Cardiac muscle cell (in vitro differentiated cells and primary cell): Measurements from ENCODE around the gene TRIM24. TPM values are rescaled to one million over a fixed set of nuclear protein-coding genes. Genes with fewer than 3 reads are reported as not detected.
"Not testable (repeated sequence)": the region's sequence is repeated elsewhere in the genome, so short reads cannot be mapped to it uniquely, and the experiment has no call there.

Experiments used
- DNase-seq, 2 donors: peaks; one replicate each; pipeline versions ENCODE4 v3.0.0 to v3.0.0-alpha.2; 2010 to 2017; ENCODE audit warnings: low read depth in 1 of 2, low spot score in 1 of 2
- H3K27ac ChIP-seq: fragments of 200-600 bp; sonication (generic); 2 replicates; pipeline ENCODE4 v1.5.1; 2016
- H3K27me3 ChIP-seq: fragments of 200-600 bp; sonication (generic); 2 replicates; pipeline ENCODE4 v1.6.0; 2016; ENCODE audit warnings: control low read depth
- H3K36me3 ChIP-seq: fragments of 200-600 bp; sonication (generic); 2 replicates; pipeline ENCODE4 v1.5.1; 2016; ENCODE audit warnings: control low read depth
- H3K4me1 ChIP-seq: fragments of 200-600 bp; sonication (generic); 2 replicates; pipeline ENCODE4 v1.8.1; 2017; ENCODE audit warnings: low read depth, mild to moderate bottlenecking, mixed run types
- H3K4me3 ChIP-seq: fragments of 200-600 bp; sonication (generic); 2 replicates; pipeline ENCODE4 v1.5.1; 2016; ENCODE audit warnings: mild to moderate bottlenecking
- H3K9me3 ChIP-seq: fragments of 200-600 bp; sonication (generic); 2 replicates; pipeline ENCODE4 v1.5.1; 2017; ENCODE audit warnings: low read depth, mild to moderate bottlenecking, control low read depth
- polyA plus RNA-seq: library from polyadenylated mRNA; unstranded; fragments of >200 nt; fragmentation: Nextera tagmentation; extraction: Ambion mirVana; gene quantifications from 2 replicates; pipeline ENCODE4 v1.2.1, GENCODE V29; 2016
- total RNA-seq: library from RNA; depleted of rRNA; stranded (reverse); fragments of >200 nt; gene quantifications from 2 replicates; pipeline ENCODE4 v1.2.3, GENCODE V29; 2016
- TF ChIP-seq, protein P1 (sequence below): IDR thresholded peaks from 2 replicates; pipeline ENCODE4 v1.5.1; 2012; ENCODE audit warnings: low read depth, mild to moderate bottlenecking, low read length

Gene TRIM24
- total and polyA plus RNA-seq, 2 experiments from 2014 or later, result 99.2 to 113 TPM

DNA sequence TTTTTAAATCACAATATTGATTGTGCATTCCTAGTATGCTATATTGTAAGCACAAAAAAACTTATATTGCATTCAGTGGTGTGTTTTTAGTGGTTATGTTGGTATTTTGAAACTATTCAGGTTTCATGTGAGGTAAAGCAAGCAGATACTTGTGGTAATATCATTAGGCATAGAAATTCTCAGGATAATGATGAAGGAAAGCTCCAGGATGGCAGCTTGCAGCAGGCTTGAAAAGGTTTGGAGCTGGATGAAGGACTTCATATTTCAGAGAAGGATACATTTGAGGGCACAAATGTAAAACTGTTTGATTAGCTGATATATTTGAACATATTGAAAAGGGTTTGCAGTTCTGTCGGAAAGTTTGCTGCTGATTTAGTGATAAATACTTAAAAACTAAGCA lies 17.5 kb downstream of the TRIM24 start:
- no peaks in the 10 kb centered on the region for H3K27me3 ChIP-seq
- H3K9me3 ChIP-seq, result no peaks in the 10 kb centered on the region
- no peaks in the 10 kb centered on the region for H3K36me3 ChIP-seq
- no peak overlapping the region for H3K4me3 ChIP-seq
- TF ChIP-seq, protein P1, sequence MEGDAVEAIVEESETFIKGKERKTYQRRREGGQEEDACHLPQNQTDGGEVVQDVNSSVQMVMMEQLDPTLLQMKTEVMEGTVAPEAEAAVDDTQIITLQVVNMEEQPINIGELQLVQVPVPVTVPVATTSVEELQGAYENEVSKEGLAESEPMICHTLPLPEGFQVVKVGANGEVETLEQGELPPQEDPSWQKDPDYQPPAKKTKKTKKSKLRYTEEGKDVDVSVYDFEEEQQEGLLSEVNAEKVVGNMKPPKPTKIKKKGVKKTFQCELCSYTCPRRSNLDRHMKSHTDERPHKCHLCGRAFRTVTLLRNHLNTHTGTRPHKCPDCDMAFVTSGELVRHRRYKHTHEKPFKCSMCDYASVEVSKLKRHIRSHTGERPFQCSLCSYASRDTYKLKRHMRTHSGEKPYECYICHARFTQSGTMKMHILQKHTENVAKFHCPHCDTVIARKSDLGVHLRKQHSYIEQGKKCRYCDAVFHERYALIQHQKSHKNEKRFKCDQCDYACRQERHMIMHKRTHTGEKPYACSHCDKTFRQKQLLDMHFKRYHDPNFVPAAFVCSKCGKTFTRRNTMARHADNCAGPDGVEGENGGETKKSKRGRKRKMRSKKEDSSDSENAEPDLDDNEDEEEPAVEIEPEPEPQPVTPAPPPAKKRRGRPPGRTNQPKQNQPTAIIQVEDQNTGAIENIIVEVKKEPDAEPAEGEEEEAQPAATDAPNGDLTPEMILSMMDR, result no peak
- no peak for DNase-seq
- peaks cover 18% of the 10 kb centered on the region for H3K4me1 ChIP-seq
- H3K27ac ChIP-seq, result peak overlapping the region; percentile 52

DNA sequence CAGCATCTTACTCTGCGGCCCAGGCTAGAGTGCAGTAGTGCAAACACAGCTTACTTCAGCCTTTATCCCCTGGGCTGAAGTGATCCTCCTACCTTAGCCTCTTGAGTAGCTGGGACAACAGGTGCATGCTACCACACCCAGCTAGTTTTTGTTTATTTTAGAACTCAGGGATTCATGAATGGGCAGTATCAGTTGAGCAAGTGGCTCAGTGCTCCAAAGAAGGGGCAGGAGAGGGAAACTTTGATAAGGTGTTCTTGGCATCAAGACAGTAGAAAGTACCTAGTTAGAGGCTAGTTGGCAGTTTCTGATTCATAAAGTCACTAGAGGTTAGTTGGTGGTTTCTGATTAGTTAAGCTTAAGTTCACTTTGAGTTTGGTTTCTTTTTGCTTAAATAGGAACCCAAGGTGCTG lies 18.4 kb downstream of the TRIM24 start:
- H3K4me1 ChIP-seq, result peaks cover 15% of the 10 kb centered on the region
- H3K27me3 ChIP-seq, result no peaks in the 10 kb centered on the region
- no peak for DNase-seq
- peak overlapping the region; percentile 45 for H3K27ac ChIP-seq
- no peaks in the 10 kb centered on the region for H3K9me3 ChIP-seq
- no peaks in the 10 kb centered on the region for H3K36me3 ChIP-seq
- TF ChIP-seq, protein P1, result no peak
- no peak overlapping the region for H3K4me3 ChIP-seq

DNA sequence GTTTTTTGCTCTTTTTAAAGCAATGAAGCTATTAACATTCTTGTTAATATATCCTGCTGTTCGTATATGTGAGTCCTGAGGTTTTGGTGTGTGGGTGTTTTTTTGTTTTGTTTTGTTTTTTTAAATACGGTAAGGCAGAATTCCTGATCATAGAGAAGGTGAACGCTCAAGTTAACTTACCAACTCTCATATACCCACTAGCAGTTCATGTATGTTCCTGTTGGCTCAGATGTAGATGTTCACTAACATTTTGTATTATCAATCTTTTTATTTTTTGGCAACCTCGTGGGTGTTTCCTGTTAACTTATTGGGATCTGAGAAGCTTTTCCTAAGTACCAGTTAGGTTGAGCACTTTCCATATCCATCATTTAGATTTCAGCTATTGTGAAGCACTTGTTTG lies 20.5 kb downstream of the TRIM24 start:
- Histone ChIP-seq H3K36me3 (no peaks in the 10 kb centered on the region), H3K4me1 (peaks cover 8% of the 10 kb centered on the region), H3K9me3 (no peaks in the 10 kb centered on the region), H3K27me3 (no peaks in the 10 kb centered on the region), H3K27ac (no peak overlapping the region), H3K4me3 (no peak overlapping the region)
- DNase-seq, result no peak
- TF ChIP-seq, protein P1, result no peak

DNA sequence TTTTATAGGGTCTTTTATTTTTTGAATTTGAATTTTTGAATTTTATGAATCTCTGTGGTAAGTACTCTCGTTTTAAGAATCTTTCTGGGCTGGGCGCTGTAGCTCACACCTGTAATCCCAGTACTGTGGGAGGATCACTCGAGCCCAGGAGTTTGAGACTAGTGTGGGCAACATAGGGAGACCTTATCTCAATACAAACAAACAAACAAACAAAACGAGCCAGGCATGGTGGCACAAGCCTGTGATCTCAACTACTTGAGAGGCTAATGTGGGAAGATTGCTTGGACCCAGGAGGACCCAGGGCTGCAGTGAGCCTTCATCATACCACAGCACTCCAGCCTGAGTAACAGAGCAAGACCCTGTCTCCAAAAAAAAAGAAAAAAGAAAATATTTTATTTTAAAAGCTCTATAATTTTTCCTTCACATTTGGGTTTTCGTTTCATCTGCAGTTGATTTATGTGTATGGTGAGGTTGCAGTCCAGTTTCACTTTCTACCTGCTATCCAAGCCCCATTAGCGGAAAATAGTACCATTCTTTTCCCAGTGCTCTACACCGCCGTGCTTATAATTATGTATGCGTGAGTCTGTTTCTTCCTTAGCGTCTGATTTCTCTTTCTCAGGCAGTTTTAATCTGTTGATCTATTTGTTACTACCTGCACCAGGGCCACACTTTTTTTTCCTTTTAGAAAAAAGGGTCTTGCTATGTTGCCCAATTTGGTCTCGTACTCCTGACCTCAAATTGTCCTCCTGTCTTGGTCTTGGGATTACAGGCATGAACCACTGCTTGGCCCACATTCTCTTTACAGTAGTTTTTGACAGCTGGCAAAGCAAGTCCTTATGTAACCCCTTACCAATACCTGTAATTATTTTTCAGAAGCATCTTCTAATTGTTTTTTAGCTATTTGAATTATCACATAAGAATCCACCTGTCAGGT lies 21.7 kb downstream of the TRIM24 start:
- no peak for DNase-seq
- no peaks in the 10 kb centered on the region for H3K27me3 ChIP-seq
- no peak overlapping the region for H3K4me3 ChIP-seq
- TF ChIP-seq, protein P1, result no peak
- no peaks in the 10 kb centered on the region for H3K9me3 ChIP-seq
- H3K4me1 ChIP-seq, result peaks cover 8% of the 10 kb centered on the region
- H3K36me3 ChIP-seq, result no peaks in the 10 kb centered on the region
- peak overlapping the region; percentile 36 for H3K27ac ChIP-seq

DNA sequence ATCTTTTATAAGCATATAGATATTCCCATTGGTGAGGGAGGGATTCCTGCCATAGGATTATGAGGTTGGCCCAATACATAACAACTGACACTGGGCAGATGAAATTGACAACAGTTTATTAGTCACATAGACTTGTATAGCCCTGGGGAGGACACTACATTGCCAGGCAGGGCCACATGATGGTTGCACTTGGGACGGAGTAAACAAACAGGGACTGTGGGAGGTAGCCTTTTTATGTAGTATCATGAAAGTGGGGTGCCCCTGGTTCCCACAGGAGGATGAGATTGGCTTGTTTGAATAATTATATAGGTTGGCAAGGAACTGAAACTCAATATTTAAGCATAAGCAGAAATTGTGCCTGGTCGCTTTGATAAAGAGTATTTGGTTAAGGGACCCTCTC lies 23.5 kb downstream of the TRIM24 start:
- Histone ChIP-seq H3K4me1 (peaks cover 4% of the 10 kb centered on the region), H3K36me3 (no peaks in the 10 kb centered on the region), H3K4me3 (no peak overlapping the region), H3K9me3 (no peaks in the 10 kb centered on the region), H3K27me3 (no peaks in the 10 kb centered on the region), H3K27ac (peak overlapping the region; percentile 41)
- DNase-seq, result no peak
- TF ChIP-seq, protein P1, result no peak

DNA sequence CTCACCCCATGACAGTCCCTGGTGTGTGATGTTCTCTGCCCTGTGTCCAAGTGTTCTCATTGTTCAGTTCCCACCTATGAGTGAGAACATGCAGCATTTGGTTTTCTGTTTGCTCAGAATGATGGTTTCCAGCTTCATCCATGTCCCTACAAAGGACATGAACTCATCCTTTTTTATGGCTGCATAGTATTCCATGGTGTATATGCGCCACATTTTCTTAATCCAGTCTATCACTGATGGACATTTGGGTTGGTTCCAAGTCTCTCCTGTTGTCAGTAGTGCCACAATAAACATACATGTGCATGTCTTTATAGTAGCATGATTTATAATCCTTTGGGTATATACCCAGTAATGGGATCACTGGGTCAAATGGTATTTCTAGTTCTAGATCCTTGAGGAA lies 25.4 kb downstream of the TRIM24 start:
- not testable (repeated sequence) for H3K4me1 ChIP-seq

DNA sequence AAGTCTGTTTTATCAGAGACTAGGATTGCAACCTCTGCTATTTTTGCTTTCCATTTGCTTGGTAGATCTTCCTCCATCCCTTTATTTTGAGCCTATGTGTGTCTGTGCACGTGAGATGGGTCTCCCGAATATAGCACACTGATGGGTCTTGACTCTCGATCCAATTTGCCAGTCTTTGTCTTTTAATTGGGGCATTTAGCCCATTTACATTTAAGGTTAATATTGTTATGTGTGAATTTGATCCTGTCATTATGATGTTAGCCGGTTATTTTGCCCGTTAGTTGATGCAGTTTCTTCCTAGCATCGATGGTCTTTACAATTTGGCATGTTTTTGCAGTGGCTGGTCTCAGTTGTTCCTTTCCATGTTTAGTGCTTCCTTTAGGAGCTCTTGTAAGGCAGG lies 29.1 kb downstream of the TRIM24 start:
- not testable (repeated sequence) for H3K27me3 ChIP-seq, H3K4me3 ChIP-seq, DNase-seq, H3K36me3 ChIP-seq, H3K27ac ChIP-seq, H3K9me3 ChIP-seq
- peaks cover 14% of the 10 kb centered on the region for H3K4me1 ChIP-seq

More for the DNA sequence above, 25.4 kb downstream of the TRIM24 start:
- DNase-seq, H3K9me3 ChIP-seq, H3K27ac ChIP-seq, H3K27me3 ChIP-seq, H3K4me3 ChIP-seq, H3K36me3 ChIP-seq: not testable (repeated sequence)
